ENCODE results near the gene GK.
"Not testable (repeated sequence)": the region's sequence is repeated elsewhere in the genome, so short reads cannot be mapped to it uniquely, and the experiment has no call there.

GK gene

DNA sequence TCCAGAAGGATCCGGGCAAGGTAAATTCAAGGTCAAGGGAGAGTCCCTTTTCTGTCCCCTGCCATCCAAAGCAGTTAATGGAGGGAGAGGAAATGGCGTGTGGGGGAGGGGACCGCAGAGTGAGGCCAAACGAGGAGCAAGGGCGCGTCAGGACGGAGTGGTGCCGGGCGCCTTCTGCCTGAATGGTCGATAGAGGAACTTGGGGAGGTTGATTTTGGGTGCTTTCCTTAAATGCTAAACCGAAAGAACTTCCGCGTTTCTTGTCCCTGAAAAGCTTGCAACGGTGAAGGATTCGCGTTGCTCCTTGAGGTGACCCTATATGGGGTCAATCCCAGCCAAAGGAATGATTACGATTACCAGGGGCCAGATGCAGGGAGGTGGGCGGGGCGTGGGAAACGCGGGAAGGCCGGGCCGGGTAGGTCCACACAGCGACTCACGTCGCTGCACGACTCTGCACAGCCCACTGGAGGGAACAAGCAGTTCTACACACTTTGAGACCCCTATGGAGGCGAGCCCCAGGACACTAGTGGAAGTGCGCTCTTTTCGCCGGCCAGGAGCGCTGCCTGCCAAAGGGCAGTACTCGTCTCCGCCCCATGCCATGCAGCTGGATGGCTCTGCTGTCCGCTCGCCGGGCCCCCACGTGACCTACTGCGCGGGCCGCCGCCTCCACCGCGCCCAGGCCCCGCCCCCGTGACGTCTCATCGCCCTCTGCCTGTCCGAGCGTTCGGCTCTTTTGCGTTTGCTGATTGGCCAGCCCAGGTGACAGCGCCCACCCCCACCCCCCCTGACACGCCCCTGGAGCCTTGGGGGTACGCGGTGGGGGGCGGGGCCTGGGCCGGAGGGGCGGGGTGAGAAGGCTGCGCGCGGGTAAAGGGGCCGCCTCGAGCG lies 452 bp upstream of the GK start:
- no peak overlapping the region for H3K27ac ChIP-seq
- DNase-seq (ENCODE audit: low read depth, low spot score), result no peak

DNA sequence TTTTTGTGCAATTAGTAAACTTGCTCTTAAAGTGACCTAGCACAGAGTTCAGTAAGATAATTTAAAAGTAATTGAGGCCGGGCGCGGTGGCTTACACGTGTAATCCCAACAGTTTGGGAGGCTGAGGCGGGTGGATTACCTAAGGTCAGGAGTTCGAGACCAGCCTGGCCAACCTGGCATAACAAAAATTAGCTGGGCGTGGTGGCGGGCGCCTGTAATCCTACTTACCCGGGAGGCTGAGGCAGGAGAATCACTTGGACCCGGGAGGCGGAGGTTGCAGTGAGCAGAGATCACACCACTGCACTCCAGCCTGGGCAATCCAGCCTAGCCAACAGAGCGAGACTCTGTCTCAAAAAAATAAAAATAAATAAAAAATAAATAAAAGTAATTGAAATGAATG lies 1.2 kb downstream of the GK start:
- DNase-seq (ENCODE audit: low read depth, low spot score), result not testable (repeated sequence)
- H3K27ac ChIP-seq, result peak overlapping the region; percentile 51

DNA sequence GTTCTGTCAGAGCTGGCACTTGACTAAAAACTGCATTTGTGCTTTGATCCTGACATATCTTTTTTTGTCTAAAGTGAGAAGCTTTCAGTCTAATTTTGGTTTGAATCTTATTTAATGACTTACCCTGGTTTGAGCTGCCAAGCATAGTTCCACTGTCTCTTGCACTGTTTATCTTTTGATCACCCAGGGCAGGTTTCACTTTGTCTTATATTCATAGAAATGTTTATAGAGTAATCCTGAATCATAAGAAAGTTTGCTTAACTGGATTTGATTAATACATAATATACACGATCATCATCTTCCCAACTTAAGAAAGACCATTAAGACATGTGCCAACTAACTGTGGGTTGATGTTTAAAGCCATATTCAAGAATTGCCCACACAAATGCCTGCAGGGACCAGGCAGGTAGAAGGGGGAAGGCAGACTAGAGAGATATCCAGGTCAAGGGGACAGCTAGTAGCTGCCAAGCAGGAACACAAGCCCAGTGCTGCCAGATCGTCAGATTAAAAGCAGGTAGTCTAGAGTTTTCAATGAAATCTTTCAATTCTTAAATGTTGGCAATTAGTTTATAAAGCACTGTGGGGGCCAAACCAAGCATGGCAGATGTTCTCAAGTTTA lies 1.9 kb downstream of the GK start:
- H3K27ac ChIP-seq, result peak overlapping the region; percentile 51
- DNase-seq (ENCODE audit: low read depth, low spot score), result no peak

DNA sequence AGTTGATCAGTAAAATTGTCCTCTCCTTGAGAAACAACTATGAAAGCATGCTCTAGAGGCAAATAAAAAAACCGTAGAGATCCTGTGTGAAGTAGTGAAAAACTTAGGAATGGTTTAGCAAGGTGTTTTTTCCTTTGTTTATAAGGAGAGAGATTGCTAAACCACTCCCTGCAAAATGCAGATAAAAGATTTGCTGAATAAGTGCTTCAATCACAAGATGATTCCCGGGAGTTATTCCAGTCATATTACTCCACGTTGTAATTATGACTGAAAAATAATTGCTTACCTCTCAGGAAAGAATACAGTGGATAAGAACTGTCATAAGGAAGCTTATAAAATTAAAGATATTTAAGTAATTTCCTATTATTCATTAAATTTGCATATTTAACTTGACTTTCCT lies 2.8 kb downstream of the GK start:
- H3K27ac ChIP-seq, result peak overlapping the region; percentile 51
- no peak for DNase-seq (ENCODE audit: low read depth, low spot score)

DNA sequence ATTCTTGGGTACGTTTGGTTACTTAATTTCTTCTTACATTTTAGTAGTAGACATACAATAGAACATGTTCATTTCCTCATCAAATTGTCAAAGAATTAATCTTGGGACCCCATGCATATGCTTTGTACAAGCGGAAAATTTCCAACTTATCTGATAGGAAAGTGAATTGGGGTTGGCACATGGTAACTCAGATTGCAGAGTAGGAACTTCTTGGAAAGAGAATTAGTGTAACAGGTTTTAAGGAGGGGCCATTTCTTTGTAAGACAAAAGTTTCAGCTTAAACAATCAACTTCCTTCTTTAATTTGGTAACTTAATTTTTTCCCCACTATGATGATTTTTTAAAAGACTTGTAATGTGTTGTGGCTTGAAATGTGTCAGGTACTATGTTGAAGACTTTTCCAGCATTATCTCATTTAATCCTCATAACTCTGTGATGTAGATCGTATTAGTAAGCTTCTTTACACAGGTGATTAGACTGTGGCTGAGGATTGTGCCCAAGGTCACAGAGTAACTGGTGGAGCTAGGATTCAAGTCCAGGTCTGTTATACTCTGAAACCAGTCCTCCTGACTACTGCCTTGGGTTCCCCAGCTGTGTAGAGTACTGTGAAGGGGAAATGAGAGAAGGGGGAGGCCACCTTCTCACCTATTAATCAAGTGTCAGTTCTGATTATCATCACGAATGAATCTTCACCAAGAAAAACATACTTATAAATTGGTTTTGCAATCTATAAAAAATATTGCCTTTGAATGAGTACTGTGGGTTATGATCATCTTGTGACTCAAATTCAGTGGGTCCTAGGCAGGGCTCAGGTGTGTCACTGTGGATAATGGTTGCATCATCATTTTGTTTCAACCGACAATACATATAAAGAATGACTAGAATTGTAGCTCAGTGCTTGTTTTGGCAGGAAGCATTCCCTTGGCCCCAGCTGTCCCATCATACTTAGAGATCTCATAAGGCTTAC lies 4.3 kb downstream of the GK start:
- DNase-seq (ENCODE audit: low read depth, low spot score), result peak; percentile 56
- peak overlapping the region; percentile 93 for H3K27ac ChIP-seq

DNA sequence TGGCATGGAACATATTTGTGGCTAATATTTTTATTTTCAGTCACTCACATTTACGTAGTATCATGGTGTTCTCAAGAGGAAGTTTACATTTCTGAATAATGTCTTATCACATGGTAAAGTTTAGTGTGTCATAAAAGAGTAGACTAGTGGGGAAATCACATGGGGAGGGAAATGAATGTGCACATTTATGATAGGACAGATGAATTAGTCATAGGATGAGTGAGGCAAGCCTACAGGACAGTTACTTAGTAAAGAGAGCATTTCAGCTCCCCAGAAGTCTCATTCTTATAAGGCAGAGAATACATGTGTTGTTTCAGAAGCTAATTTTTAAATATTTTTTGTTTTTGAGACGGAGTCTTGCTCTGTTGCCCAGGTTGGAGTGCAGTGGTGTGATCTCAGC lies 6.2 kb downstream of the GK start:
- peak overlapping the region; percentile 93 for H3K27ac ChIP-seq
- DNase-seq (ENCODE audit: low read depth, low spot score), result peak; percentile 72

DNA sequence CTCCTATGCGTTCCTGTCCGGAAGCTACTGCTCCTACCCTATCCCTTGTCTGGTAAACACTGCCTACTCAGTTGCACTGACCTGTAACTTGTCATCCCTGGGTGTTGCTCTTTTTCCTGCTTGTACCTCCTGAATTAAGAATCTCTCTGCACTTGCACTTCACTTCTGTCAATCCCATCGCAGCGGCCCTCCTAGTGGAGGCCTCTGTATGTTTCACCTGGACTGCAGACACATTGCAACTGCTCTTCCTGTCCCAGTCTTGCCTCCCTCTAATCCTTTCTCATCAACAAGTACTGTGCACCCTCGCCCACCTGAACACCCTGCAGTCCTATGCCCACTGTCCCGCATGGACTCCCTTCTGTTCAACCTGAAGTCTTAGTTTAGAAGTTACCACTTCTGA lies 8.0 kb downstream of the GK start:
- no peak for DNase-seq (ENCODE audit: low read depth, low spot score)
- no peak overlapping the region for H3K27ac ChIP-seq

DNA sequence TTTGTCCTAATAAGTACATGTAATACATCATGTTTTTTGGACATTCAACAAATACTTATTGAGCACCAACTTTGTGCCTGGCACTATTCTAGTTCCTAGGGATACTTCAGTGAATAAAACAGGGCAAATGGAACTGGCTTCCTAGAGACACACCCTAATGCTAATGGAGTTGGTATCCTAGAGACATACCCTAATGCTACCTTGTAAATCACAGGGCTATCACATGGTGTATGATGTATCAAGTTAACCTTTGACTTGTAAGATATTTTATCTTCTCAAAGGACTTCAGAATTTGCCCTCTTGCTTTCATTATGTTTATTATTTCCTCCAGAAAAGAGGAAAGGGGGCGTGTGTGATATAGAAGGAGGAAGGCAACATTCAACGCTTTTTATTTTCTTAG lies 10.1 kb downstream of the GK start:
- no peak overlapping the region for H3K27ac ChIP-seq
- DNase-seq (ENCODE audit: low read depth, low spot score), result no peak

DNA sequence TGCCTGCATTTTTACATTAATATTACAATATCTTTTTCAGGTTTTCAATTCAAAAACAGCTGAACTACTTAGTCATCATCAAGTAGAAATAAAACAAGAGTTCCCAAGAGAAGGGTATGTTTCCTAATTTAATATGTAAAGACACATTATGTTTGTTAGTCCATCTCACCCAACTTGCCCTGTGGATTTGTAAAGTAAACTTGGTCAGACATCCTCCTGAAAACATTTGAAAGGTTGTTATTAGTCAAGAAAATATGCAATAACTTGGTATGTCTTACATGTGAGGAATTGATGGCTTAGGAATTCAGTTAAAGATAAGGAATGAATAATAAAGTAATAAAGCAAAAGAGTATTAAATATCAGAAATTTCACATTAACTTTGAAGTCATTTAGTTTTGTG lies 12.2 kb downstream of the GK start:
- H3K27ac ChIP-seq, result no peak overlapping the region
- no peak for DNase-seq (ENCODE audit: low read depth, low spot score)

DNA sequence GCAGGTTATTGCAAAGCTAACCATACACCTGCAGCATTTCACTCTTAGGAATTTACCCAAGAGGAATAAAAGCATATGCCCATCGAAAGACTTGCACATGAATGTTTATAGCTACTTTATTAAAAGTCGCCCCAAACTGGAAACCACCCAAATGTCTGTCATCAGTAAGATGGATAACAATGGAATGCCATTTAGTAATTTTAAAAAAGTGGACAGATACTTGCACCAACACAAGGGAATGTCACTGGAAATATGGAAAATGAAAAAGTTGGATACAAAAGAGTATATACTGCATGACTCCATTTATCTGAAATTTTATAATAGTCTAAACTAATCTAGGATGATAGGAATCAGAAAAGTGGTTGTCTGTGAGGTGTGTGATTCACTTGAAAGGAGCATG lies 12.9 kb downstream of the GK start:
- no peak for DNase-seq (ENCODE audit: low read depth, low spot score)
- H3K27ac ChIP-seq, result no peak overlapping the region

DNA sequence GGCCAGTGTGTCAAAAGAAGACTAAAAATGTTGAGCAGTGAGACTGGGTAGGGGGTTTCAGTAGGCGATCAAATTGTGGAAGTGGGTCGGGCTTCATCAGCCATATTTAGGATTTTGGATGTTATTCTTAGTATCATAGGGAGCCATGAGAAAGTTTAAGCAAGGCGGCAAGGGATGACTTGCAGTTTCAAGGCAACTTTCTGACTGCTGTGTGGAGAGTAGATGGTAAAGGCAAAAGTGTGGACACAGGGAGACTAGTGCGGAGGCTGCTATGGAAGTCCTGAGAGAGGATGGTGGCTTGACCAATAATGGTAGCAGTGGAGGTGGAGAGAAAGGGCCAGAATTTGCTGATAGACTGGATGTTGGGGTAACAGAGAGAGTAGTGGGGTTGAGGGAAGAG lies 15.4 kb downstream of the GK start:
- H3K27ac ChIP-seq, result no peak overlapping the region
- DNase-seq (ENCODE audit: low read depth, low spot score), result no peak

DNA sequence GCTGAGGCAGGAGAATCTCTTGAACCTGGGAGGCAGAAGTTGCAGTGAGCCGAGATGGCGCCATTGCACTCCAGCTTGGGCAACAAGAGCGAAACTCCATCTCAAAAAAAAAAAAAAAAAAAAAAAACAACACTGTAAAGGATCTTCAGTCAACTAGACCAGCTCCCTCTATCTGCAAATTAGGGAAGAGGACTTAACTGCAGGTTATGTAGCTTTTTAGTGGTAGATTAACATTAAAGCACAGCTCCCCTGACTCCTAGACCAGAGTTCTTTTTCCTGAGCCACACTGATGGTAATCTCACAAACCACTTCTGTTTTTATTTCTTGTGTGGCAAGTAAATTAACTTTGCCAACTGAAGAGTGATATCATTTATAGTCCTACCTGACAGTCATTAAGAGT lies 18.0 kb downstream of the GK start:
- not testable (repeated sequence) for DNase-seq (ENCODE audit: low read depth, low spot score); H3K27ac ChIP-seq

DNA sequence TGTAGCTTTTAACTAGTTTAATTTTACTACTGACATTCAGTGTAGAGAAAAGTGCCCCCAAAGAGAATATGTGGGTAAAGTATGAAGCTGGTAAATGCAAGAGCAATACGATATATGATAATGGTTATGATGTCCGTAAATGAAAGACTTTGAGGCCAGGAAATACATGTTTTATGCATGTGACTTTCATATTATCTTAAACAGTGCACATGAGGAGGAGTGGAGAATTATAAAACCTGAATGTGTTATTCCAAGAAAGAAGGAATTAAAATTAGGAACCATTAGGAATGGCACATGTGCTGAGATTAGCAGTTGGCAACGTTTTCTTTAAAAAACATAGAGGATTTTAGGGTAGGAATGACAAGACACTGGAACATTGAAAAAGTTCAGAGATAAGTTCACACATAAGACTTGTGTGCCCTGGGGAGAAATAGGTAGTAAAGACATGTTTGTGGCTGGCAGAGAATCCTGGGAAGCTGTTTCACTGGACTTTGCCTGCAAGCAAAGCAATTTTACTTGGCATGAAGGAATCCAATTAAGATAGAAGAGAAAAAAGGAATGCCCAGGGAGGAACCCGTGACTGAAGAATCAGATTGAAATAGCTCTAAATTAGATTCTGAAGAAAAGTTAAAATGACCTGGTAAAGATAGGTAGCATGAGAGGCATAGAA lies 20.0 kb downstream of the GK start:
- no peak overlapping the region for H3K27ac ChIP-seq
- DNase-seq (ENCODE audit: low read depth, low spot score), result no peak

DNA sequence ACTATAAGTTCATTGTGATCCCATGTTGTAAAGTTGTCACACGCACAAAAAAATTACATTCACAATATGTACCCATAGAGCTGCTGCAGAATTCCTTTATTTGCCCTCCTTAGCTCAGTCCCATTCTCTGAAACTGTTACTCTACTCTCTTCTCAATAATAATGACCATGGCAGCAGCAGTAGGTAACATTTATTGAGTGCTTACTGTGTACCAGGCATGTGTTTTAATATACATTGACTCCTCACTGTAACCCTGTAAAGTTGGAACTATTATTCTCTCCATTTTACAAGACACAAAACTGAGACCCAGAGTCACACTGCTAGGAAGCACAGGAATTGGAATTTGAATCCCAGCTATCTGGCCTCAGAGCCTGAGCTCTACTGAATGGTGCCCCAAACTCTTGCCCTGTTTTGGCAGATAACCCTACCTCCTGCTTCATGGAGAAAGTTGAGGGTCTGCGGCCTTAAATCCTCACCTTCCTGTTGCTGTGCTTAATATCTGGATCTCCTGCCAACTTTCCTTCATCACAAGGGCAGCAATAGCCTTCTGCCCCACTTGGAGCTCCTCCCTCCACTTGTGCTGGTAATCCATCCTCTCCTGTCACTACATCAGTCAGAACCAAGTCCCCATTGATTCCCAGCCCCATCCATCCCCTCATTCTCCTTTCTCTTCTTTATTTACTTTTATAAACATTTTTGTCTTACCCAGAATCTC lies 20.8 kb downstream of the GK start:
- H3K27ac ChIP-seq, result no peak overlapping the region
- DNase-seq (ENCODE audit: low read depth, low spot score), result no peak

DNA sequence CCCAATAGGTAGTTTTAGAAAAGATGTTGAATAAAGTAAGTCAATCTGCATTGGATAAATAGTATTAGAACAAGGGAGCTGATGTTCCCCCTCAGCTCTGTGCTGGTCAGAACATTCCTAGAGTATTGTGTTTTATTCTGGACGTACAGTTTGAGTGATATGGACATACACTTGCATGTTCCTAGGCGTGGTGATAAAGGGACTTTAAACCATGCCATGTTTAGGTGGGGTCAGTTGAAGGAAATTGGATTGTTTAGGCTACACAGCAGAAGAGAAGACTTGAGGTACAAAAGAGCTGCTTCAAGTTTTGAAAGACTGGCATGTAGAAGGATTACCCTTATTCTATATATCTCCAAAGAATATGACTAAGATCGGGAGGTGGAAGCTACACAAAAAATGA lies 21.6 kb downstream of the GK start:
- H3K27ac ChIP-seq, result no peak overlapping the region
- no peak for DNase-seq (ENCODE audit: low read depth, low spot score)

DNA sequence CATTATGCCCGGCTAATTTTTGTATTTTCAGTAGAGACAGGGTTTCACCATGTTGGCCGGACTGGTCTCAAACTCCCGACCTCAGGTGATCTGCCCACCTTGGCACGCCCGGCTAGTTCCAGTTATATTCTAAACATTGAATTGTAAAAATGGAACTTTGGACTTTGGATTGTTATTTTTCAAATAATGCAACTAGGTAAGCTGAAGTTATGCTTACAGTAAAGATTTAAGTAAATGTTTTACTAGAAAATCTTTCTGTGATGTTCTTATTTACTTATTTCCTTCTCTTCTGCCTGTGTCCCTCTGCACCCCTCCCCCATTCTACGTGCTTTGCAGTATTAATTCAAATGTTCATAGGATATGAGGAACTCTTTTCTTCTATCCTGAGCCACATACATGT lies 26.1 kb downstream of the GK start:
- DNase-seq (ENCODE audit: low read depth, low spot score), result no peak

DNA sequence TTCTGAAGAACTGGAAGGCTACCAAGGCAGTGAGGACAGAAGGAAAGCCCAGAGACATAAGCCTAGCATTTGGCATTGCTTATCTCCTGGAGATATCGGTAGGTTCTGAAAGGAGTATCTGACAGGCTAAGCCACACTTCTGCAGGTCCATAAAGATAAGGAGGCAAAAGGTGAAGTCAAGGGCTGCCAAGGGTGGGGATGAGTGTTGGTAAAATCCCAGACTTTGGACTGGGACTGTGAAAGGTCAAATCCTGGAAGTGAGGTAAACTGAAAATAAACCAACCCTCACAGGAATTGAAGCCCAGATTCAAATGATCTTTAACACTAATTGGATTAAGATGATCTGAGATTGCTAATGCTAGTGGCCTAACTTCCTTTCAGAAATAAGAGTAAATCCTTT lies 27.4 kb downstream of the GK start:
- H3K27ac ChIP-seq, result no peak overlapping the region
- DNase-seq (ENCODE audit: low read depth, low spot score), result no peak

More for the DNA sequence above, 26.1 kb downstream of the GK start:
- H3K27ac ChIP-seq, result no peak overlapping the region

DNA sequence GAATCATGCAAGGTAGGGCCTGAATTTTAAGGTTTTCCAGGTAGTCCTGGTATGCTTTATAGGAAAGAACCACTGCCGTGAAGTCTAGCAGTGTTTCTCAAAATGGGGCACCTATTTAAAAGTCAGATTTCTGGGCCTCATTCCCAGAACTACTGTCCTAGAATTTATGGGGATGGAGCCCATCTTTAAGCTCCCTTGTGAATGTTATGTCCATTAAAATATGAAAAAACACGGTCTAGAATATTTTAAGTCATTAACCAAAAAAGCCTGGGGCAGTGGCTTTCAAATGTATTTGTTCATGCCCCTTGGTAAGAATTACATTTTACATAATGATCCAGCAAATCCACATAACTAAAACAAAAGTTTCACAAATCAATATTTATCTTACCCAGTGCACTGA lies 35.4 kb downstream of the GK start:
- no peak for DNase-seq (ENCODE audit: low read depth, low spot score)
- no peak overlapping the region for H3K27ac ChIP-seq

DNA sequence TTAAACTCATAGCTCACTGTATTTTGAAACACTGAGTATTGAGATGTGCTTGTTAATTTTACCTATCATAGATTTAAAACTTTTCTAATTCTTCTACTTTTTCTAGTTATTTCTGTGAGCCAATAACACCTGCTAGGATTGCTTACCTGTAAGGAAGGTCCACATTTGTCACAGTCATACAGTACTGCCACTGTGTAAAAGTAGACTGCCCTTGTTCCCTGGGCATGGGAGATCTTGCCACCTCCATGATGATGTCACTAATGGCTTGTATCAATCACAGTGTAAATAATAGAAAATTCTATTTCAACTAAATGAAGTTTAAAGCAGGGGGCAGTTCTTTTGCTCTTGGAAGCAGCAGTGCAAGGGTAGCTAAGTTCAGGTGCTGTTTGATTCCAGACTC lies 35.9 kb downstream of the GK start:
- DNase-seq (ENCODE audit: low read depth, low spot score), result no peak
- no peak overlapping the region for H3K27ac ChIP-seq

DNA sequence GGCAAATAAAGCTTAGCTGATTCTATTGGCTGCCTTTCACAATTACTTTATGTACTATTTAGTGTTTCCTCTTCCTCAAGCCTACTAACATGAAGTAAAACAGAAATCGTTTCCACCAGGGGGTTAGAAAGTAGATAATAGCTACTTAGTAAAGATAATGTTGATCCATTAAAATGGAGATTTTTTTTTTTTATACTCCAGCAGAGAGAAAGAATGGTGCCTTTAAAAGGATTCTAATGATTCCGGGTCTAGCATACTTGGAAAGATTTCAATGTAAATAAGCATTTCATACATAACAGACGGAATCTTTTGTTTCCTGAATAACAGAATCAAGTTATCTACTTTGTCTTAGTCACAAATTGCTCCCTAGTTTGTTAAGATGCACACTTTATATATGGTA lies 37.1 kb downstream of the GK start:
- no peak for DNase-seq (ENCODE audit: low read depth, low spot score)
- no peak overlapping the region for H3K27ac ChIP-seq
